Body of pancreas (tissue), 4 donors: ENCODE measurements around the gene TMPRSS13. TPM values are rescaled to one million over a fixed set of nuclear protein-coding genes. Genes with fewer than 3 reads are reported as not detected.

Source experiments
- ATAC-seq: fragments of 150-250 bp; one replicate; pipeline ENCODE4 v1.9.1; 2016
- DNase-seq, 4 donors: peaks; one replicate each; pipeline ENCODE4 v3.0.0-alpha.2; 2019
- H3K27ac ChIP-seq, 4 donors: fragments of 200-600 bp; sonication (generic); 1 replicate in 3 of 4; 2 replicates in 1 of 4; pipeline versions ENCODE4 v1.5.1 to v1.6.1; 2016 to 2019; ENCODE audit warnings: mild to moderate bottlenecking in 1 of 4, mixed read lengths in 1 of 4, moderate library complexity in 1 of 4
- H3K27me3 ChIP-seq, 2 donors: fragments of 200-600 bp; sonication (generic); one replicate each; pipeline ENCODE4 v1.6.0; 2016; ENCODE audit warnings: mild to moderate bottlenecking in 1 of 2
- H3K36me3 ChIP-seq, 2 donors: fragments of 200-600 bp; sonication (generic); replicated peaks in 1 of 2; 2 replicates each; pipeline ENCODE4 v1.5.1; 2016; ENCODE audit warnings: low read depth in 2 of 2; ENCODE audit not compliant: insufficient read depth in 1 of 2
- H3K4me1 ChIP-seq: fragments of 200-600 bp; sonication (generic); one replicate; pipeline ENCODE4 v1.6.0; 2016
- H3K4me3 ChIP-seq, 2 donors: fragments of 200-600 bp; sonication (generic); 1 replicate in 1 of 2; 2 replicates in 1 of 2; pipeline ENCODE4 v1.5.1; 2016 to 2019
- H3K9me3 ChIP-seq, 3 donors: fragments of 200-600 bp; sonication (generic); 1 replicate in 2 of 3; 2 replicates in 1 of 3; pipeline ENCODE4 v1.5.1; 2016
- POLR2A ChIP-seq, 3 donors: fragments of 450-650 bp; IDR thresholded peaks; one replicate each; pipeline ENCODE4 v1.6.1; 2016; ENCODE audit warnings: antibody characterized with exemption in 3 of 3, mild to moderate bottlenecking in 2 of 3
- WGBS, 2 donors: methylation state at CpG; one replicate each; pipeline ENCODE4 v1.1.5; 2017; 5-methylcytosine and 5-hydroxymethylcytosine counted together
- intact Hi-C: fragments of 100-400 bp; cut with DNase I; formaldehyde crosslinking; loops from one replicate; pipeline ENCODE4 v1.15.1; 2023
- total RNA-seq, 2 donors: library from RNA; depleted of rRNA; stranded (reverse); fragments of >200 nt; gene quantifications; one replicate each; pipeline ENCODE4 v1.1.0, GENCODE V29; 2016
- TF ChIP-seq, protein P1 (sequence below), 7 experiments: fragments of 450-650 bp in 4 of 7; fragments of 200-600 bp in 3 of 7; sonication (generic) in 3 of 7; IDR thresholded peaks; one replicate each; pipeline ENCODE4 v1.5.1; 2016 to 2019; ENCODE audit warnings: antibody characterized with exemption in 7 of 7

Gene TMPRSS13
- total RNA-seq, 2 donors from 2014 or later, result 1.6 to 4.9 TPM

DNA sequence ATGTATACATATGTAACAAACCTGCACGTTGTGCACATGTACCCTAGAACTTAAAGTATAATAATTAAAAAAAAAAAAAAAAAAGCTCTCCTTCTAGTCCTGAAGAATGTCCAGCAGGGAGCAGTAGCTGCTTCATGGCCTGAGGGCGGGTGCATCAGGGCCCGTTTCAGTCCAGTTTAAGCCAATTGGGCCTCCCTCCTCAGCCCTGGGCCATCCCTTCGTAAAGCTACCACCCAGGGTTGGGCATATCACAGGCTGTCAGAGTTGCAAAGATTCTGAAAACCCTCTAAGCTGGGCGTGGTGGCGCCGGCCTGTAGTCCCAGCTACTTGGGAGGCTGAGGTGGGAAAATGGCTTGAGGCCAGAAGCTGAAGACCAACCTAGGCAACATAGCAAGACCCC, 5.4 kb downstream of the TMPRSS13 start:
- DNase-seq (no peak), ATAC-seq (no peak)
- H3K27ac ChIP-seq, result no peak overlapping the region
- intact Hi-C loops, result no loop called here
- TF ChIP-seq, protein P1, sequence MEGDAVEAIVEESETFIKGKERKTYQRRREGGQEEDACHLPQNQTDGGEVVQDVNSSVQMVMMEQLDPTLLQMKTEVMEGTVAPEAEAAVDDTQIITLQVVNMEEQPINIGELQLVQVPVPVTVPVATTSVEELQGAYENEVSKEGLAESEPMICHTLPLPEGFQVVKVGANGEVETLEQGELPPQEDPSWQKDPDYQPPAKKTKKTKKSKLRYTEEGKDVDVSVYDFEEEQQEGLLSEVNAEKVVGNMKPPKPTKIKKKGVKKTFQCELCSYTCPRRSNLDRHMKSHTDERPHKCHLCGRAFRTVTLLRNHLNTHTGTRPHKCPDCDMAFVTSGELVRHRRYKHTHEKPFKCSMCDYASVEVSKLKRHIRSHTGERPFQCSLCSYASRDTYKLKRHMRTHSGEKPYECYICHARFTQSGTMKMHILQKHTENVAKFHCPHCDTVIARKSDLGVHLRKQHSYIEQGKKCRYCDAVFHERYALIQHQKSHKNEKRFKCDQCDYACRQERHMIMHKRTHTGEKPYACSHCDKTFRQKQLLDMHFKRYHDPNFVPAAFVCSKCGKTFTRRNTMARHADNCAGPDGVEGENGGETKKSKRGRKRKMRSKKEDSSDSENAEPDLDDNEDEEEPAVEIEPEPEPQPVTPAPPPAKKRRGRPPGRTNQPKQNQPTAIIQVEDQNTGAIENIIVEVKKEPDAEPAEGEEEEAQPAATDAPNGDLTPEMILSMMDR (IDR thresholded peaks at IDR 0.05), result no peak
- no peak for TF ChIP-seq POLR2A (IDR thresholded peaks at IDR 0.05)
- H3K27me3 ChIP-seq, result no peaks in the 10 kb centered on the region
- 79 to 94% methylated on average over 6 to 7 of the region's 7 CpGs for WGBS, 2 donors
- H3K4me3 ChIP-seq, result no peak overlapping the region
- H3K4me1 ChIP-seq, result peaks cover 1% of the 10 kb centered on the region
- H3K36me3 ChIP-seq, result no peaks in the 10 kb centered on the region
- no peaks in the 10 kb centered on the region for H3K9me3 ChIP-seq

DNA sequence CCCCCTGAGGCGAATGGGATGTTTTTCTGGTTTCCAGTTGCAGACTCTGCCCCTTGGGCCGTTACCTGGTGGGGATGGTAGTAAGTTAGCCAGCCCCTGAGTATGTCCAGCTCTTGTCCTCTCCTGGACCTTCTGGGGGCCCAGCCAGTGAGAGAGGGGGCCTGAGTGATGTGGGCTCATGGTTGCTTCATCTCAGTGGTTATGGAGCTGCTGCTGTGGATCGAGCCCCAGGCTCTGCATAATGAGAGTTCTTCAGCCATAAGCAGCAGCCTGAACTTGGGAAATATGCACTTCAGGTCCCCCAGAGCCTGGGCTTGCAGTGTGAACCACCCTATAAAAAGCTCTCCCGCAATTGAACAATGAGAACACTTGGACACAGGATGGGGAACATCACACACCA, 5.9 kb downstream of the TMPRSS13 start:
- no peak overlapping the region for H3K4me3 ChIP-seq
- H3K9me3 ChIP-seq, result no peaks in the 10 kb centered on the region
- no peaks in the 10 kb centered on the region for H3K36me3 ChIP-seq
- no peaks in the 10 kb centered on the region for H3K27me3 ChIP-seq
- H3K4me1 ChIP-seq, result no peaks in the 10 kb centered on the region
- TF ChIP-seq, protein P1 (IDR thresholded peaks at IDR 0.05), result no peak
- TF ChIP-seq POLR2A (IDR thresholded peaks at IDR 0.05), result no peak
- WGBS, 2 donors, result 80 to 87% methylated on average over 4 of the region's 4 CpGs
- intact Hi-C loops, result no loop called here
- ATAC-seq (no peak), DNase-seq (no peak)
- H3K27ac ChIP-seq, result no peak overlapping the region

GRCh38 chr11:117921893-117922292, 7.3 kb downstream of the TMPRSS13 start:
- 87 to 89% methylated on average over 5 of the region's 5 CpGs for WGBS, 2 donors
- intact Hi-C loops, result no loop called here
- Histone ChIP-seq H3K4me1 (no peaks in the 10 kb centered on the region), H3K27ac (no peak overlapping the region), H3K4me3 (no peak overlapping the region), H3K27me3 (no peaks in the 10 kb centered on the region), H3K9me3 (no peaks in the 10 kb centered on the region), H3K36me3 (no peaks in the 10 kb centered on the region)
- ATAC-seq, result no peak
- no peak for TF ChIP-seq POLR2A (IDR thresholded peaks at IDR 0.05)
- TF ChIP-seq, protein P1 (IDR thresholded peaks at IDR 0.05), result no peak
- DNase-seq, result no peak

GRCh38 chr11:117921456-117921855, 7.7 kb downstream of the TMPRSS13 start:
- intact Hi-C loops, result no loop called here
- no peak overlapping the region for H3K27ac ChIP-seq
- TF ChIP-seq, protein P1 (IDR thresholded peaks at IDR 0.05), result no peak
- TF ChIP-seq POLR2A (IDR thresholded peaks at IDR 0.05), result no peak
- H3K4me3 ChIP-seq, result no peak overlapping the region
- no peaks in the 10 kb centered on the region for H3K9me3 ChIP-seq
- no peak for ATAC-seq
- no peaks in the 10 kb centered on the region for H3K4me1 ChIP-seq
- H3K27me3 ChIP-seq, result no peaks in the 10 kb centered on the region
- no peak for DNase-seq
- no peaks in the 10 kb centered on the region for H3K36me3 ChIP-seq
- 92 to 100% methylated on average over 2 of the region's 2 CpGs for WGBS, 2 donors

GRCh38 chr11:117919781-117920221, 9.4 kb downstream of the TMPRSS13 start:
- Histone ChIP-seq H3K27ac (no peak overlapping the region), H3K4me1 (no peaks in the 10 kb centered on the region), H3K36me3 (no peaks in the 10 kb centered on the region), H3K27me3 (no peaks in the 10 kb centered on the region), H3K9me3 (no peaks in the 10 kb centered on the region), H3K4me3 (no peak overlapping the region)
- no peak for ATAC-seq
- DNase-seq, result no peak
- intact Hi-C loops, result no loop called here
- TF ChIP-seq, protein P1 (IDR thresholded peaks at IDR 0.05), result no peak
- TF ChIP-seq POLR2A (IDR thresholded peaks at IDR 0.05), result no peak
- 72 to 75% methylated on average over 2 to 4 of the region's 4 CpGs for WGBS, 2 donors
